ENCODE results near the gene ACP2. TPM values are rescaled to one million over a fixed set of nuclear protein-coding genes. Genes with fewer than 3 reads are reported as not detected.

ACP2 gene
- total RNA-seq, 2 experiments from 2014 or later: 10.2 to 11.2 TPM

DNA sequence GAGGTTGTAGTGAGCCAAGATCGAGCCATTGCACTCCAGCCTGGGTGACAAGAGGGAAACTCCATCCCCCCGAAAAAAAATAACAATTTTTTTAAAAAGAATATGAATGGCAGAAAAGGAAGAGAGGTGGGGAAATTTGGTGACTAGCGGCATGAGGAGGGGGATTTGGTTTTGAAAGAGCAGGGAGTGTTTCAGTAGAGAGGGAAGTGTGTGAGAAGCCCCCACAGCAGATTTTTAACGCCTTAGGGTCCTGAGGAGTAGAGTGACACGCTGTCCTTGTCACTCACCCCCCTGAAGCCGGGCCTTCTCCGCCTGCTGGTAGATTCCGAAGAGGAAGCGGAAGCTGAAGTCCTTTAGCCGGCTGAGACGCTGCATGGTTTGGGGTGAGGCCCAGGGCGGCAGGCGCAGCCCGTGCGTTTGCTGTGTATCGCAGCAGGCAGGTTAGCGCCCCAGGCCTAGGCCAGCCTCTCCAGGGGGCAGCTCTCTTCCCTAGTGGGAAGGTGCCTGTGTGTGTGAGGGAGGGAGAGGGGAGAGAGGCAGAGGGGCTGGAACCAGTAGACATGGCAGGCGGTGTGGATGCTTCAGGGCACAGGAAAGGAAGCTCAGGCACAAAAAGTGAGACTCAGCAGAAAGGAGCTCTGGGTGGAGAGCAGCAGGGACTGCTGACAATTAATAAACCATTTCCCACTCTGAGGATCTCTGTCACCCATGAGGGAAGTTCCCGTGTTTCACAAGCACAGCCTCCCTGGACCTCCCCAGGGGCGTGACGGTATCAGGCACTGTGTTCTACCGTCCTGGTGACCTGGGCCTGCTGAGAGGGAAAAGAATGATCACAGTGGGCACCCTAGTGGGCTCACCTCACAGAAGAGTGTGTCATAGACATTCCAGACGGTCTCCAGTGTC is 3.9 kb downstream of the ACP2 start:
- no peak for ATAC-seq
- no peak for DNase-seq
- Mint-ChIP-seq H3K9me3 (ENCODE audit: low read depth) (no peaks in the 10 kb centered on the region), H3K36me3 (ENCODE audit: low read depth) (peaks cover 32% of the 10 kb centered on the region), H3K4me3 (no peak overlapping the region), H3K27me3 (no peaks in the 10 kb centered on the region), H3K27ac (no peak overlapping the region), H3K4me1 (peaks cover 21% of the 10 kb centered on the region)
- intact Hi-C loops (cut with DNase I, micrococcal nuclease): no loop called here
- ChIA-PET POLR2A (interaction anchor here (0.6 kb wide), 1 partner anchor 277 kb away, joined by 5 read pairs; no protein-coding TSS in a partner anchor), CTCF (interaction anchor here (0.6 to 1.4 kb wide), 3 partner anchors 15 to 167 kb away, joined by 3 read pairs; no protein-coding TSS in a partner anchor)

DNA sequence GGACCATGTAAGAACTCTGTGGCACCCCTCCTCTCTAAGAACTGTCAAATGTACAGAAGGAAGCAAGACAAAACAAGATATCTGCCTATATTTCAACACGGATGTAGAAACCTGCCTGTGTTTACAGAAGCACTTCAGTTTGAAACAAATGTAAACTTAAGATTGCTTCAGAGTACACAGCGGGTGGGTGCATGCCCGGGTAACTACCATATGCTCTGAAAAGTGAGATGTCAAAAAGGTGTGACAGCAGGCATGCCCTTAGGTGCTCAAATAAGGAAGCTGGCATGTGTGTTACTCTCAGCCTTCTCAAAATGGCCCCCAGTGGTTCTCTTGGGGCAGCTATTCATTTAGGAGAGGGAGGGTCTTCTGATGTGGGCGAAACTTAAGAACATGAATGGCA is 5.2 kb downstream of the ACP2 start:
- Mint-ChIP-seq H3K4me1 (peaks cover 16% of the 10 kb centered on the region), H3K36me3 (ENCODE audit: low read depth) (peaks cover 44% of the 10 kb centered on the region), H3K9me3 (ENCODE audit: low read depth) (no peaks in the 10 kb centered on the region), H3K27me3 (no peaks in the 10 kb centered on the region), H3K4me3 (no peak overlapping the region), H3K27ac (no peak overlapping the region)
- ChIA-PET POLR2A (no interaction called here), CTCF (interaction anchor here (1.2 kb wide), 1 partner anchor 13 kb away, joined by 3 read pairs; no protein-coding TSS in a partner anchor)
- no peak for ATAC-seq
- DNase-seq: no peak
- intact Hi-C loops (cut with DNase I, micrococcal nuclease): no loop called here

GRCh38 chr11:47242596-47243192 is 5.9 kb downstream of the ACP2 start:
- H3K27me3 Mint-ChIP-seq: no peaks in the 10 kb centered on the region
- H3K27ac Mint-ChIP-seq: peak overlapping the region; percentile 23
- no peaks in the 10 kb centered on the region for H3K9me3 Mint-ChIP-seq (ENCODE audit: low read depth)
- H3K36me3 Mint-ChIP-seq (ENCODE audit: low read depth): peaks cover 45% of the 10 kb centered on the region
- ChIA-PET POLR2A (interaction anchor here (1.3 kb wide), 1 partner anchor 28 kb away, joined by 6 read pairs; the partner anchor contains the start of gene DDB2), CTCF (interaction anchor here (0.8 to 1.4 kb wide), 2 partner anchors 13 to 27 kb away, joined by 3 to 4 read pairs; no protein-coding TSS in a partner anchor)
- peaks cover 9% of the 10 kb centered on the region for H3K4me1 Mint-ChIP-seq
- no peak for DNase-seq
- ATAC-seq: no peak
- no peak overlapping the region for H3K4me3 Mint-ChIP-seq
- intact Hi-C loops (cut with DNase I, micrococcal nuclease): no loop called here

DNA sequence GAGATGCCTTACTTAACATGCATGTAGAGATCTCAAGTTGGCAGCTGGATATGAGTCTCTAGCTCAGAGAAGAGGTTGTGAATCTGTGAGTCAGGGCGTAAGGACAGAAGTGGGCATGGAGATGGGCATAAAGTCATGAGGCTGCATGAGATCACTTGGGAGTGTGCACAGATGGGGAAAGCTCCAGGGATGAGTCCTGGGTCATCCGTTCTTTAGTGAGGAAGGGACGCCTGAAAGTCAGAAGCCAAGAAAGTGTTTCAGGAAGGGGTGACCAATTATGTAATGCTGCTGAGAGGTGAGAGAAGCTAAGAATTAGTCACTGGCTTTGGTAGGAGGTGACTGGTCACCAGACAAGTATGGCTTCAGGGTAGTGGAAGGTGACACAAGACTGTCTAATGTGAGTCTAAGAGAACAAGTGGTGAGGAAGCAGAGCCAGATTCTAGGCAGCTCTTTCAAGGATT is 6.7 kb downstream of the ACP2 start:
- no peak overlapping the region for H3K4me3 Mint-ChIP-seq
- DNase-seq (no peak), ATAC-seq (peak; percentile 53)
- POLR2A ChIA-PET: interaction anchor here (0.7 to 1.3 kb wide), 3 partner anchors 21 to 29 kb away, joined by 3 to 6 read pairs (median 3); partner anchors contain the start of gene DDB2
- intact Hi-C loops (cut with DNase I, micrococcal nuclease): no loop called here
- H3K27me3 Mint-ChIP-seq: no peaks in the 10 kb centered on the region
- H3K27ac Mint-ChIP-seq: peak overlapping the region; percentile 23
- no peaks in the 10 kb centered on the region for H3K9me3 Mint-ChIP-seq (ENCODE audit: low read depth)
- CTCF ChIA-PET: interaction anchor here (0.7 to 1.4 kb wide), 5 partner anchors 12 to 336 kb away, joined by 3 to 4 read pairs (median 3); no protein-coding TSS in a partner anchor
- H3K36me3 Mint-ChIP-seq (ENCODE audit: low read depth): peaks cover 51% of the 10 kb centered on the region
- peaks cover 2% of the 10 kb centered on the region for H3K4me1 Mint-ChIP-seq

GRCh38 chr11:47239852-47240251 is 8.8 kb downstream of the ACP2 start:
- ATAC-seq (no peak), DNase-seq (no peak)
- intact Hi-C loops (cut with DNase I, micrococcal nuclease): no loop called here
- ChIA-PET POLR2A (interaction anchor here (1.0 kb wide), 1 partner anchor 26 kb away, joined by 6 read pairs; the partner anchor contains the start of gene DDB2), CTCF (interaction anchor here (1.0 kb wide), 1 partner anchor 25 kb away, joined by 4 read pairs; no protein-coding TSS in a partner anchor)
- Mint-ChIP-seq H3K36me3 (ENCODE audit: low read depth) (peaks cover 64% of the 10 kb centered on the region), H3K27ac (no peak overlapping the region), H3K4me1 (peaks cover 15% of the 10 kb centered on the region), H3K9me3 (ENCODE audit: low read depth) (no peaks in the 10 kb centered on the region), H3K4me3 (no peak overlapping the region), H3K27me3 (no peaks in the 10 kb centered on the region)

DNA sequence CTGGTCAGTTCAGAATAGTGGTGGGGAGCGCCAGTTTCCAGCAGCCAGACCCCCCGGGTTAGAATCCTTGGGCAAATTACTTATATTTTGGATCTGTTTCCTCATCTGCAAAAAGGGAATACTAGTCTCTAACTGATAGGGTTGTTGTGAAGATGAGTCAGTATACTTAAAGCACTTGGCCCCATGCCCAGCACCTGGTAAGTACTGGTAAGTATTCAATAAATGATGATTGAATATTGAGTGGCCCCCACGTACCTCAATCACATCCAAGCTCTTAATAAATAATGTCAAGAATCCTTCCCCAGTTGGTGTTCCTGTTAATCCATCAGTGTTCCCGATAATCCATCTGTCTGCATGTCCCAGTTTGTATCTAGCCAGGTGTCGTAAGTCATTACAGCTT is 12.1 kb downstream of the ACP2 start:
- DNase-seq (peak; percentile 34), ATAC-seq (no peak)
- no peaks in the 10 kb centered on the region for H3K27me3 Mint-ChIP-seq
- POLR2A ChIA-PET: interaction anchor here (1.3 to 1.5 kb wide), 2 partner anchors 12 to 23 kb away, joined by 4 to 8 read pairs; partner anchors contain the start of gene ACP2
- CTCF ChIA-PET: interaction anchor here (1.5 to 1.7 kb wide), 2 partner anchors 10 to 13 kb away, joined by 3 to 5 read pairs; no protein-coding TSS in a partner anchor
- H3K4me1 Mint-ChIP-seq: peaks cover 28% of the 10 kb centered on the region
- no peak overlapping the region for H3K4me3 Mint-ChIP-seq
- peak overlapping the region; percentile 34 for H3K27ac Mint-ChIP-seq
- no peaks in the 10 kb centered on the region for H3K9me3 Mint-ChIP-seq (ENCODE audit: low read depth)
- H3K36me3 Mint-ChIP-seq (ENCODE audit: low read depth): peaks cover 60% of the 10 kb centered on the region
- intact Hi-C loops (cut with DNase I, micrococcal nuclease): no loop called here

GRCh38 chr11:47235163-47235562 is 13.5 kb downstream of the ACP2 start:
- Mint-ChIP-seq H3K27me3 (no peaks in the 10 kb centered on the region), H3K4me3 (no peak overlapping the region), H3K9me3 (ENCODE audit: low read depth) (no peaks in the 10 kb centered on the region), H3K4me1 (peaks cover 28% of the 10 kb centered on the region), H3K36me3 (ENCODE audit: low read depth) (peaks cover 60% of the 10 kb centered on the region), H3K27ac (peak overlapping the region; percentile 81)
- ChIA-PET POLR2A (interaction anchor here (1.5 to 2.3 kb wide), 3 partner anchors 14 to 21 kb away, joined by 4 to 15 read pairs (median 10); partner anchors contain the start of genes ACP2 and DDB2), CTCF (interaction anchor here (0.6 to 2.2 kb wide), 7 partner anchors 13 to 91 kb away, joined by 3 to 13 read pairs (median 4); no protein-coding TSS in a partner anchor)
- ATAC-seq (no peak), DNase-seq (no peak)
- intact Hi-C loops (cut with DNase I, micrococcal nuclease): no loop called here

DNA sequence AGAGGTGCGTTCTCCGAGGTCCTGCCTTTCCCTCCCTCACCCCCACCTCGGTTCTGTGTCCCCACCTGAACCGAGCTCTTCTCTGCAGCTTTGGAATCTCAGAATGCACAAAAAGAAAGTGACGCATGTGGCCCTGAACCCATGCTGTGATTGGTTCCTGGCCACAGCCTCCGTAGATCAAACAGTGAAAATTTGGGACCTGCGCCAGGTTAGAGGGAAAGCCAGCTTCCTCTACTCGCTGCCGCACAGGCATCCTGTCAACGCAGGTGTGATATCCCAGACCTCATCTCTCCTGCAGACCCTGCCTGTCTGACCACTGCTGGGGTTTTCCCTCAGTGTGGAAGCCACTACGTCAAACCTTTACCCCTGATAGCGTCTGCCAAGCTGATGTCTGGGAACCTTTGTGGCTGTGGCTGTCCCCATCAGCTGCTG is 13.9 kb downstream of the ACP2 start:
- H3K4me3 Mint-ChIP-seq: peak overlapping the region; percentile 25

DNA sequence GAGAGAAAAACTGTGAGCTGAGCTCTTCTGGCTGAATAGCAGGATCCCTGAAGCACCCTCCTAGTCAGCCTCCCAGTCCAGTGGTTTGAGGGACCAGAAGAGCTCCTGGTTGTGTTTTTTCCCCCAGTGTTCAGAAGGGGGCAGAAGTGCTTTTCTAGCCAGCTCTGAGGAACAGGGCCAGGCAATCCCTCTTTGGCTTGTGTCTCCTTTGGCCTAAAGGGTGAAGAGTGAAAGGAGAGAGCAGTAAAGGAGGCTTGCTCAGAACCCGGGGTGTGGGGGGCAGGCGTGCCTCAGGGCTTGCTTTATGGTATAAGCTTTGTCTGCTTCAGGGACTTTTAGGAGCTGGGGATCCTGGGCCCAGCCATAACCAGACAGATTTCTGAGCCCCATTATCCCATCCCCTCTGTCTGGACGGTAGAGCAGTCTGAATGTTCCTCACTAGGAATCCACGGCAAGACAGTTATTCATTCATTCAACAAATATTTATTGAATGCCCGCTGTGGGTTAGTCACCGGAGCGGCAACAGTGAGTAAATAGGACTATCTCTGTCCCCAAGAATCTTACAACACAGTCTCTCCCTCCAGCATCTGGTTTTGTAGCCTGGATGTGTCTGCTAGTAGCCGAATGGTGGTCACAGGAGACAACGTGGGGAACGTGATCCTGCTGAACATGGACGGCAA is 14.5 kb downstream of the ACP2 start:
- H3K27ac Mint-ChIP-seq: peak overlapping the region; percentile 81
- ATAC-seq: peak; percentile 31
- POLR2A ChIA-PET: interaction anchor here (0.9 to 2.3 kb wide), 5 partner anchors 10 to 38 kb away, joined by 3 to 15 read pairs (median 4); partner anchors contain the start of genes ACP2 and DDB2
- peaks cover 53% of the 10 kb centered on the region for H3K36me3 Mint-ChIP-seq (ENCODE audit: low read depth)
- intact Hi-C loops (cut with DNase I, micrococcal nuclease): no loop called here
- H3K9me3 Mint-ChIP-seq (ENCODE audit: low read depth): no peaks in the 10 kb centered on the region
- CTCF ChIA-PET: interaction anchor here (0.7 to 2.2 kb wide), 8 partner anchors 9 to 333 kb away, joined by 3 to 13 read pairs (median 4); no protein-coding TSS in a partner anchor
- no peak overlapping the region for H3K4me3 Mint-ChIP-seq
- peak; percentile 25 for DNase-seq
- no peaks in the 10 kb centered on the region for H3K27me3 Mint-ChIP-seq
- peaks cover 28% of the 10 kb centered on the region for H3K4me1 Mint-ChIP-seq

More for the DNA sequence above, 13.9 kb downstream of the ACP2 start:
- Mint-ChIP-seq H3K27me3 (no peaks in the 10 kb centered on the region), H3K9me3 (ENCODE audit: low read depth) (no peaks in the 10 kb centered on the region), H3K27ac (peak overlapping the region; percentile 81), H3K4me1 (peaks cover 28% of the 10 kb centered on the region), H3K36me3 (ENCODE audit: low read depth) (peaks cover 55% of the 10 kb centered on the region)
- intact Hi-C loops (cut with DNase I, micrococcal nuclease): no loop called here
- ATAC-seq (peak; percentile 71), DNase-seq (peak; percentile 62)
- ChIA-PET CTCF (interaction anchor here (0.6 to 2.2 kb wide), 5 partner anchors 14 to 91 kb away, joined by 3 to 13 read pairs (median 4); no protein-coding TSS in a partner anchor), POLR2A (interaction anchor here (1.5 to 2.3 kb wide), 2 partner anchors 14 to 20 kb away, joined by 10 to 15 read pairs; partner anchors contain the start of genes ACP2 and DDB2)

DNA sequence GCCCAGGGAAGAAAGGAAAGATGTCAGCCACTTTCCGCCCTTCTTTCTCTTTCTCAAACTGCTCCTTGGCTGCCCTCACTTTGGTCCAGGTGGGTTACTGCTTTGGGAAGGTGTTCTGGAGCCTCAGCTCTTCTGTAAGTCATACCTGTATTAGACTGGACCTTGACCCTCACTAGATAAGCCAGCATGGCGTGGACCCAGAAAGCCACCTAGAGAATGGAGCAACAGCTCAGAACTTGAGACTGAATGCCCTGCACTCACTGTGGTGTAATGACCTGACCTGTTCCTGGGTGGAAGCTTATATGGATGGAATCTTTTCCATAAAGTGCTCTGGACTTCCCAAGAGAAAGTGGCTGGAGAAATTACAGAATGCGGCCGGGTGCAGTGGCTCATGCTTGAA is 15.6 kb downstream of the ACP2 start:
- CTCF ChIA-PET: interaction anchor here (0.6 to 2.2 kb wide), 5 partner anchors 16 to 180 kb away, joined by 3 to 11 read pairs (median 5); partner anchors contain the start of gene ACP2
- peaks cover 53% of the 10 kb centered on the region for H3K36me3 Mint-ChIP-seq (ENCODE audit: low read depth)

More for the DNA sequence above, 15.6 kb downstream of the ACP2 start:
- no peak overlapping the region for H3K27ac Mint-ChIP-seq
- no peak overlapping the region for H3K4me3 Mint-ChIP-seq
- H3K27me3 Mint-ChIP-seq: no peaks in the 10 kb centered on the region
- H3K4me1 Mint-ChIP-seq: peaks cover 28% of the 10 kb centered on the region
- ATAC-seq (no peak), DNase-seq (no peak)
- intact Hi-C loops (cut with DNase I, micrococcal nuclease): no loop called here
- H3K9me3 Mint-ChIP-seq (ENCODE audit: low read depth): no peaks in the 10 kb centered on the region
- POLR2A ChIA-PET: interaction anchor here (0.5 to 1.3 kb wide), 3 partner anchors 9 to 361 kb away, joined by 3 to 4 read pairs (median 3); partner anchors contain the start of genes C1QTNF4 and DDB2

Data from activated CD4-positive, alpha-beta T cell treated with anti-CD3 and anti-CD28 coated beads for 36 hours (primary cell).